ENCODE measurements around the gene CKAP2L. TPM values are rescaled to one million over a fixed set of nuclear protein-coding genes. Genes with fewer than 3 reads are reported as not detected.

The CKAP2L gene
- total RNA-seq, 1 donor from 2014 or later = 4.4 TPM

DNA sequence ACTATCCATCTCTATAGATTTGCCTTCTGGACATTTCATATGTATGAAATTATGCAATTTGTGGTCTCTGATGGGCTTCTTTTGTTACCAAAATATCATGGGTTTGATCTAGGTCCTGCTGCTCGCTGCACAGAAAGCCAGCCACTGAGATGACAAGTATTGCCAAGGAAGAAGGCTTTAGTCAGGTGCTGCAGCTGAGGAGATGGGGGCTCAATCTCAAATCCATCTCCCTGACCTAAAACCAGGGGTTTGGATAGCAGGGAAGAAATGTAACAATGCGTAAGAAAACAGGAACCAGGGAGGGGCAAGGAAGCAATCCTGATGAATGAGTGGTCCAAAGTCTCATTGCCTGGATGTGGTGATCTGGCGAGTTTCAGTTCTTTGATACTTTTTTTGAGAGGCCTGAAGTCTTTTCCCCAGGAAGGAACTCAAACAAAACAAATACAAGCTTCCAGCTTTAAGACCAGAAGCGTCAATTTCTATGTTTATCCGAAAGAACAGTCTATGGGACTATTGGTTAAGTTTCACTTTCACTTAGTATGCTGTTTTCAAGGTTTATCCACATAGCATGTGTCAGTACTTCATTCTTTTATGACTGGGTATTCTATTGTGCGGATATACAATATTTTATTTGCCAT lies 3.4 kb upstream of the CKAP2L start:
- no peak for DNase-seq (ENCODE audit: extremely low read depth, low read depth, low spot score)

DNA sequence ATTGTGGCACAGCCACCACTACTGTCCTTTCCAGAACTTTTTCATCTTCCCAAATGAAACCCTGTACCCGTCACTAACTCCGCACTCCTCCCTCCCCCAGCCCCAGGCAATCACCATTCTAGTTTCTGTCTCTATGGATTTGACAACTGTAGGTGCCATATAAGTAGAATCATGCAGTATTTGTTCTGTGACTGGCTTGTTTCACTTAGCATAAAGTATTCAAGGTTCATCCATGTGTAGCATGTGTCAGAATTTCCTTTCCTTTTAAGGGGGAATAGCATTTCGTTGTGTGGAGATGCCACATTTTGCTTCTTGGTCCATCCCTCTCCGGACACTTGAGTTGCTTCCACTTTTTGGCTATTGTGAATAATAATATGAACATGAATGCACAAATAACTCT lies 842 bp upstream of the CKAP2L start:
- DNase-seq (ENCODE audit: extremely low read depth, low read depth, low spot score) = no peak

- DNase-seq (ENCODE audit: extremely low read depth, low read depth, low spot score) = no peak
These were observed 2.1 kb downstream of the CKAP2L start for GRCh38 chr2:112762276-112762675.

DNA sequence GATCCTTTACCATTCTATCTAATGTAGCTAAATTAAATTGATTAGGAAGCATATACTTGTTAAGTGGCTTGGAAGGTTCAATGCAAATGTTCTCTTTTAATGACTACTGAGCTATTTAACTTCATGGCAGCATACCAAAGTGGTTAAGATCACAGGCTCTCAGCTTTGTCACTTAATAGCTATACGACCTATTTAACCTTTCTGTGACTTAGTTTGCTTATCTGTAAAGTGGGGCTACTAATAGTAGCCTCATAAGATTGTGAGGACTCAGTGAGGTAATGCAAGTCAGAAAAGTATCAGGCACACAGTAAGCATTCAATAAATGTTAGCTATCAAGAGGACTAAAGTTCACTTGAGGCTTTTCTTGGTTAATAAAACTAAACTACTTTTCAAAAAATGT lies 4.3 kb downstream of the CKAP2L start:
- no peak for DNase-seq (ENCODE audit: extremely low read depth, low read depth, low spot score)

GRCh38 chr2:112758711-112759110 lies 5.7 kb downstream of the CKAP2L start:
- DNase-seq (ENCODE audit: extremely low read depth, low read depth, low spot score) = no peak

DNA sequence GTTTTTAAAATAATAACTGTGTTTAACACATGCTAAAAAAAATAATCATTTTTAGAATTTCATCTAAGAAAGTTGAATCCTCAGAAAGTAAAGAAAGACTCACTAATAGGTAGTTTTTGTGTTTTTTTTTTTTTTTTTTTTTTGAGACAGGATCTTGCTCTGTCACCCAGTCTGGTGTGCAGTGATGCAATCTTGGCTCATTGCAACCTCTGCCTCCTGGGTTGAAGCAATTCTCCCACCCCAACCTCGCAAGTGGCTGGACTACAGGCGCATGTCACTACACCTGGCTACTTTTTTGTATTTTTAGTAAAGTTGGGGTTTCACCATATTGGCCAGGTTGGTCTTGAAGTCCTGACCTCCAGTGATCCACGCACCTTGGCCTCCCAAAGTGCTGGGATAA lies 7.1 kb downstream of the CKAP2L start:
- DNase-seq (ENCODE audit: extremely low read depth, low read depth, low spot score) = no peak

DNA sequence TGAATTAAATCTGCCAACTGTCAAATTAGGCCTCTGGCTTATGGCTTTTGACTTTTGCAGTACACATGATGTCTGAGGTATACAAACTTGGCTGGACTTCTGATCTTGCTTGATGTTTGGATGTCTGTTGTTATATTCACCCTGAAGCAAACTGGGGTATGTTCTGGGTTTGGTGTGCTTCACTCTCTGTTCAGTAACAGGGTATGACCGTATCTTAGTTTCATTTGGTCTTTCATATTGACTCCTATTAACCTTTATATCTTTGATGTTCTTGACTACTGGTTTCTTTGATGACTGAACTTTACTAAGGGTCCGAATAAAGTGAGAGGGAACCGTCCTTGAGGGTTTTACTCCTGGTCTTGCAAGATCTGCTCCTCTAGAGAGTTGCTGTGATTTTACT lies 8.2 kb downstream of the CKAP2L start:
- no peak for DNase-seq (ENCODE audit: extremely low read depth, low read depth, low spot score)

DNA sequence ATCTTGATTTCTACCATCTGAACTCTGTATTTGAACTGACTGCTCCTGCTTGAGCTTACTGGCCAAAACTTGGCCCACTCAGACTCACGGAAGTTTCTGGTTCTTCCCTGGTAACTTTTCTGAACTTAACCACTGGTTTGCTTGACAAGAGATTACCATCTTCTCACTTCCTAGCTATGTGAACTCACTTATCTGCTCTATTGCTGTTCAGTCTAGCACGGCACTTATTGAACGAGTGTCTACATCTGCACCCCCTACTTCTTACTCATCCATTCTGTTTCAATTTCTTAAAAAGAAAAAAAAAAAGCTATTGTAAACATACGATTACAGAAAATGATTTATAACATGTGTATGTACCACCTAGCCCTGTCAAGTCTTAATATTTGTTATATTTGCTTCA lies 9.0 kb downstream of the CKAP2L start:
- no peak for DNase-seq (ENCODE audit: extremely low read depth, low read depth, low spot score)

DNA sequence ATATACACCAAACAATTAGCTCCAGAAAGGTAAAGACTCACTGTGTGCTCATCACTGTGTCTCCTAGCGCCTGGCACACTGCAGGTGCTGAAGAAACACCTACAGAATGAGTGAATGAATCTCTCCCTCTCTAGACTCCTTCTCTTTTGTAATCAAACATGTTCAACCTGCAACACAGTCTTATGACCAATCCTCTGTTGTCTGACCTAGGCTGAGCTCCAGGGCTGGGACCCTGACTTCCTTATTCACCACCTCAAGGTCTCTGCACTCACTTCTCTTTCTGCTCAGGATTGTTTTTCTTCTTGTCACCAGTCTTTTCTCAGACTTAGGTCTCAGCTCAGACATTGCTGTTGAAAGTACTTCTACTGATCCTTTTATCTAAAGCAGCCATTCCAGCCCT lies 9.8 kb downstream of the CKAP2L start:
- no peak for DNase-seq (ENCODE audit: extremely low read depth, low read depth, low spot score)

- DNase-seq (ENCODE audit: extremely low read depth, low read depth, low spot score) = no peak
These were observed 11.7 kb downstream of the CKAP2L start for GRCh38 chr2:112752667-112753066.

DNA sequence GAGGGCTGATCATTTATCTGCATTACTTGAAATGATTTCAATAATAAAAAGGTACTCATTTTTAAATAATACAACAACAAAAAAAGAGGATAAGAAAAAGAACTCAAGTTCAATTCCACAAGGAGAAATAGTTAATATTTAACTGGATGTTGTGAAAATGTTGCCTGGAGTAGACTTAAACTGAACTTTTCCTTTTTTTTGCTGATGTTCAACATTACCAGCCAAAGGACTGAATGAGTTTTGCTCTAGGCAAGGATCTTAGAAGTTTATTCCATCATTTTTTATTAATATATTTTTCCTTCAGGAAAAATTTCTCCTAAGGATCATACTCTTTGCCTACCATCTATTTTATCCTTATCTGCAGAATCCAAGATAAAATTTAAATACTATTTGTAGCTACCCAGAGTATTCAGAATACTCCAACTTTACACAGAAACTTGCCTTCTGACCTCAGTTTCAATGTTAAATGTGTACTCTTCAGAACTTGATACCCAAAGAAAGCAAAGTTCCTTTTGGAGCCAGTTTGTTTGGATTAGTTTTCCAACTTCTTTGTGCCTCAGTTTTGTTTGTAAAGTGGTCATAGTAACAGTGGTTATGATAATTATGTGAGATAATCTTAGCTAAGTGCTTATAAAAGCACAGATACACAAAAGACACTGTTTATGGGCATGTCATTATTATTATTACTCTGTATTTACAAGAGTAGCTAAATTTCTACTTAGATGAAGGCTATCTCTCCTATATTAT lies 12.8 kb downstream of the CKAP2L start:
- no peak for DNase-seq (ENCODE audit: extremely low read depth, low read depth, low spot score)

DNA sequence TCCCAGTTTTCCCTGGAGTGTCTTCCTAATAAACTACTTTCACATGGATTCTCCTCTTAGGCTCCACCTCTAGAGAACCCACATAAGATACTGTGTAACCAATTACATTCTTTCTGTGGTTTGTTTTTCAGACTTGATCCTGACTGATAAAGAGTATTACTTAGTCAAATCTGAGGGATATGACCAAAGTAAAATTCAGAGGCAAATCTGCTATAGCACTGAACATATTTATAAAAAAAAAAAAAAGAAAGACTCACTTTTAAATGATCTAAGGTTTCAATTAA lies 13.9 kb downstream of the CKAP2L start:
- no peak for DNase-seq (ENCODE audit: extremely low read depth, low read depth, low spot score)

GRCh38 chr2:112749755-112750559 lies 14.5 kb downstream of the CKAP2L start:
- DNase-seq (ENCODE audit: extremely low read depth, low read depth, low spot score) = no peak

DNA sequence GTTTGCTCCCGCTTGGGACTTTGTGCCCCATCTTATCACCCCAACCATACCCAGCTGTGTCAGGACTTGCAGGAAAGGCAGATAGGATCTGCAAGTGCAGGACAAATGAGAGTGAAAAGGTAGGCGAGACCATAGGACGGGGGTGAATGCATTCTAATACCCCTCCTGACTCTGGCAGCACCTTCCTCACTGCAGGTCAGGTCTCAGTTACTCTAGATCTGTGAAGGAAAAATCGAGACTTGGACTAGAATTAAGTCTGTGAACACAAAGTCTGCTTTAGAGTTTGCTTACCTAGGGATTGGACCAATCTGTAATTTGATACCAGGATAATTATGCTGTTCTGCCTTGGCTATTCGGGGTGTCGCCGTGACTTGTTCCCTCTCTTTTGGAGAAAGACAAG lies 23.9 kb downstream of the CKAP2L start:
- DNase-seq (ENCODE audit: extremely low read depth, low read depth, low spot score) = no peak

DNA sequence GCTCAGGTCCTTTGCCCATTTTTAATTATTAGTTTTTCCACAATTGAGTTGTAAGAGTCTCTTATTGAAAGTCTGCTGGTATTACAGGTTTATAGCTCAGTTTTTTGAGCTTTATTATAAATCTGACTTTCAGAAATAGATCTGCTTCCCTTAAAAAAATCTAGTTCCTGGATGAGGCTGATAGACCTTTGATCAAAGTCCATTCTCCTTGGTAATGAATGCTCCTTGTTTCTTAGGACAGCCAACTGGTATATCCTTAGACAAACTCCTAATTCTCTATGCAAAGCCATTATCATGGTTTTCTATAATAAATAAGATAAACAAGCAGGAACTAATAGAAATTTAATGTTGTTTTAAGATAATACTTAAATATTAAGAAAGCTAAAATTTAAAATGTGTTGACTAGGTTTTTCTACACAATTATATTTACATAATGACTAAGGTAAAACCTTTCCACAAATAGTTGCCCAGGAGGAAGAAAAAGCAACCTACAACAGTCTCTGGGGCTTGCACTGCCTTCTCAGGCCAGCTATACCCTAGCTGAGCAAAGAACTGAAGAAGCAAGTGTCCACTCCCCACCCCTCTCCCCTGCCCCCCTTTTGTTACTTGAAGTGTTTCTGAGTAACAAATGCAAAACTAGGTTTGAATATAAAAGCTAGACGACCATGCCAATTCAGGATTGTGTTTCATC lies 26.7 kb downstream of the CKAP2L start:
- DNase-seq (ENCODE audit: extremely low read depth, low read depth, low spot score) = no peak

GRCh38 chr2:112733871-112734270 lies 30.5 kb downstream of the CKAP2L start:
- no peak for DNase-seq (ENCODE audit: extremely low read depth, low read depth, low spot score)

- DNase-seq (ENCODE audit: extremely low read depth, low read depth, low spot score) = no peak
These were observed 31.0 kb downstream of the CKAP2L start for GRCh38 chr2:112733456-112733855.

DNA sequence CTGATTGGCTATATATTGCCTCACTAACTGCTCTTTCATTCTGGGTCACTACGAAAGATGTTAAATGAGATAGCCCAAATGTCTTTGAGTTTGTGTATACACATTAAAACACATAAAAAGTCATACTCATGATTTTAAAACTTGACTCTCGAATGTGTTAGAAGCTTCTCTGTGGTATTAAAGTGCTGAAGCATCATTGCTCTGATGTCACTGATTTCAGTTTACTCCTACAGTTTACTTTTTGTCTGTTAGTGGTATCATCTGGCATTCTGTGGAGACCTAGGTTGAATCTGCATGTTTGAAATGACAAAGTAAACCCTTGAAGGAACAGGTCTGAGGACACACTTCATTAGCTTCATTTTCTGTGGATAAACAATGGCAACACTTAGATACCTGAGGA lies 32.9 kb downstream of the CKAP2L start:
- DNase-seq (ENCODE audit: extremely low read depth, low read depth, low spot score) = no peak

DNA sequence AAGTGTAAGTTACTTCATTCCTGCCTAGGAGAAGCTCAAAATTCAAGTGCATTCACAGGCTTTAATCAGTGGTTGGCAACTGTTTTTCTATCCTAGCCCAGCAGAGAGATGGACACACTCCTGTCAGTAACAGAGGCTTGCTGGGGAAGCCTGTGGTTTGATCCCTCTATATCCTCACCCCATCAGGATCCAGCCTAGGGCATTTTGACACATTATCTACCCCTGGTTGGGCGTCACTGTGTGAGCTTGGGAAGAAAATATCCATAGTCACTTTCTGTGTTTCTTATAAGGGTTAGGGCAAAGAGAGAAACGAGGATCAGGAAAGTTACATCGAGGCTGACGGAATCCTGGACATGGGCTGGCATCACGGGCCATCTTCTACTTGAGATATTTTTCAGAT lies 33.6 kb downstream of the CKAP2L start:
- no peak for DNase-seq (ENCODE audit: extremely low read depth, low read depth, low spot score)

DNA sequence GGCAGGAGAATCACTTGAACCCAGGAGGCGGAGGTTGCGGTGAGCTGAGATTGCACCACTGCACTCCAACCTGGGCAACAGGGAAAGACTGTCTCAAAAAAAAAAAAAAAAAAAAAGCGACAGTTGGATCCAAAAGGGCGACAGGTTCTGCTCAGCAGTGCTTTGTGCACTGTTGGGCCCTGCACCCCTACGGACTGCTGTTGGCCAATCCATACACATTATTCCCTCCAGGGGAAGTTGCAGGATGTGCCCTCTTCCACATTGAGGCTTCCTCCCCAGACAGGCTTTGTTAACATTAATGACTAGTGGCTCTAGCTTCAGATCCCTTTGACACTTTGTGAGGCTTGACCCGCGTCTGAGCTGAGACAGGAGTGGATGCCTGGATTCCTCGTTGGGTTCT lies 34.2 kb downstream of the CKAP2L start:
- DNase-seq (ENCODE audit: extremely low read depth, low read depth, low spot score) = no peak

DNA sequence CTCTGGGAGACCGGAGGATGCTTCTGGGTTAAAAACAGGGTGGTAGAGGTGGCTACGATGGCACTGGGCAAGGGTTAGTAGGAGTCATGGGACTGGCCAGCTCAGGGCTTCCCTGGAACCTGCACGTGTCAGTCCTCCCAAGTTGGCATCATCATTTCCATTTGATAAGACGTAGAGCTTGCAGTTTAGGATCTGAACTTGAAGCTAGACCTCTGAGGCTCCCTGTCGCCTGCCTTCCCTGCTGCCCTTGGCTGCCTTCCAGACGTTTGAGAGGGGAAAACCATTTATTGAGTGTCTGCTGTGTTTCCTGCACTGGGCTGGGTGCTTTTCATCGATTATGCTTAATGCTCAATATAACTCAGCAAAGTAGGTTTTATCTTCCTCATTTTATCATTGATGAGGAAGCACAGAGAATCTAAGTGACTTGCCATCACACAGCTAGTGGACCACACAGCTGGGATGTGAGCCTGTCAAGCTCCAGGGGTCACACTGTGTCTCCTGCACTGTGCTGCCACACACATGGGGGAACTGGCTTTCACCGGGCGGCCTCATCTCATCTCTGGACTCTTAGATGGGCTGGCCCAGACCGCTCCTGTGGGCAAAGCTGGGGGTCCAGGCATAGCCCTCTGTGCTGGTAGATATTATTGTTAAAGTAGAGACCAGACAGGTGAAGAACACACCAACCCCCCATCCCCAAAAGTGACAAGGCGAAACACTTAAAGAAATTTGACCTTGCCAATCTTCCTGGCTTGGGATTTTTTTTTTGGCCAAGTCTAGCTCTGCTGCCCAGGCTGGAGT lies 35.8 kb downstream of the CKAP2L start:
- no peak for DNase-seq (ENCODE audit: extremely low read depth, low read depth, low spot score)
